GM04503 (cell line): ENCODE data around the gene FGGY.

ENCODE experiments used
- DNase-seq: peaks from one replicate; pipeline ENCODE4 v3.0.0-alpha.2; 2012; ENCODE audit warnings: low read depth

Gene FGGY

GRCh38 chr1:59390307-59390706 lies 93.4 kb downstream of the FGGY start:
- DNase-seq, result no peak

- DNase-seq, result no peak
Observed at GRCh38 chr1:59391212-59392179, 94.6 kb downstream of the FGGY start.

GRCh38 chr1:59393211-59394180 lies 96.6 kb downstream of the FGGY start:
- peak; percentile 53 for DNase-seq

- DNase-seq, result no peak
Observed at GRCh38 chr1:59394706-59395425, 98.0 kb downstream of the FGGY start.

GRCh38 chr1:59396387-59396786 lies 99.5 kb downstream of the FGGY start:
- DNase-seq, result no peak

- no peak for DNase-seq
Observed at GRCh38 chr1:59397139-59397858, 100.4 kb downstream of the FGGY start.

GRCh38 chr1:59399642-59400041 lies 102.7 kb downstream of the FGGY start:
- DNase-seq, result no peak

GRCh38 chr1:59401581-59401980 lies 104.7 kb downstream of the FGGY start:
- no peak for DNase-seq

GRCh38 chr1:59404796-59405195 lies 107.9 kb downstream of the FGGY start:
- no peak for DNase-seq

- DNase-seq, result no peak
Observed at GRCh38 chr1:59406437-59407164, 109.7 kb downstream of the FGGY start.

- DNase-seq, result no peak
Observed at GRCh38 chr1:59408608-59409240, 111.8 kb downstream of the FGGY start.

GRCh38 chr1:59409549-59409948 lies 112.7 kb downstream of the FGGY start:
- no peak for DNase-seq

GRCh38 chr1:59409986-59410385 lies 113.1 kb downstream of the FGGY start:
- no peak for DNase-seq

GRCh38 chr1:59410457-59410856 lies 113.6 kb downstream of the FGGY start:
- no peak for DNase-seq

GRCh38 chr1:59411147-59411546 lies 114.3 kb downstream of the FGGY start:
- DNase-seq, result no peak

- no peak for DNase-seq
Observed at GRCh38 chr1:59412718-59413326, 115.9 kb downstream of the FGGY start.

- no peak for DNase-seq
Observed at GRCh38 chr1:59413327-59413720, 116.4 kb downstream of the FGGY start.

GRCh38 chr1:59414406-59415133 lies 117.7 kb downstream of the FGGY start:
- peak; percentile 79 for DNase-seq

GRCh38 chr1:59415286-59415850 lies 118.5 kb downstream of the FGGY start:
- no peak for DNase-seq
